Neural progenitor cell (in vitro differentiated cells): ENCODE results near the gene ANKRD7. TPM values are rescaled to one million over a fixed set of nuclear protein-coding genes. Genes with fewer than 3 reads are reported as not detected.

Source experiments
- DNase-seq: peaks from one replicate; pipeline ENCODE4 v3.0.0-alpha.2; 2016; ENCODE audit warnings: low spot score
- H2AFZ ChIP-seq: fragments of 200-600 bp; sonication (generic); replicated peaks from 2 replicates; pipeline ENCODE4 v1.6.1; 2016; ENCODE audit warnings: antibody characterized with exemption
- H3F3A ChIP-seq: fragments of 200-600 bp; sonication (generic); 2 replicates; pipeline ENCODE4 v1.6.1; 2016; ENCODE audit warnings: antibody characterized with exemption, low read depth
- H3K27ac ChIP-seq: fragments of 200-600 bp; sonication (generic); 2 replicates; pipeline ENCODE4 v1.5.1; 2016; ENCODE audit warnings: mild to moderate bottlenecking
- H3K27me3 ChIP-seq: fragments of 200-600 bp; sonication (generic); 2 replicates; pipeline ENCODE4 v1.6.1; 2016; ENCODE audit warnings: mild to moderate bottlenecking, moderate library complexity
- H3K36me3 ChIP-seq: fragments of 200-600 bp; sonication (generic); 2 replicates; pipeline ENCODE4 v1.5.1; 2016
- H3K4me1 ChIP-seq: fragments of 200-600 bp; sonication (generic); 2 replicates; pipeline ENCODE4 v1.6.1; 2016; ENCODE audit warnings: mixed run types
- H3K4me2 ChIP-seq: fragments of 200-600 bp; sonication (generic); 2 replicates; pipeline ENCODE4 v1.6.1; 2016
- H3K4me3 ChIP-seq: fragments of 200-600 bp; sonication (generic); 2 replicates; pipeline ENCODE4 v1.5.1; 2016
- H3K79me2 ChIP-seq: fragments of 200-600 bp; sonication (generic); 2 replicates; pipeline ENCODE4 v1.6.1; 2016; ENCODE audit warnings: low read depth
- H3K9ac ChIP-seq: fragments of 200-600 bp; sonication (generic); 2 replicates; pipeline ENCODE4 v1.6.1; 2016
- H3K9me3 ChIP-seq: fragments of 200-600 bp; sonication (generic); 2 replicates; pipeline ENCODE4 v1.5.1; 2016; ENCODE audit warnings: low read depth
- H4K20me1 ChIP-seq: fragments of 200-600 bp; sonication (generic); 2 replicates; pipeline ENCODE4 v1.6.1; 2016; ENCODE audit warnings: low read depth
- H3K27ac Mint-ChIP-seq: 3 replicates; pipeline ENCODE4 v1.8.0; 2021; ENCODE audit warnings: mixed read lengths
- H3K27me3 Mint-ChIP-seq: 2 replicates; pipeline ENCODE4 v1.8.0; 2022; ENCODE audit warnings: low read depth, mild to moderate bottlenecking, inconsistent platforms, moderate library complexity, mixed read lengths; ENCODE audit not compliant: insufficient read depth
- H3K36me3 Mint-ChIP-seq: 3 replicates; pipeline ENCODE4 v1.8.0; 2021; ENCODE audit warnings: mixed read lengths
- H3K4me1 Mint-ChIP-seq: 3 replicates; pipeline ENCODE4 v1.8.0; 2021; ENCODE audit warnings: mixed read lengths
- H3K4me3 Mint-ChIP-seq: 3 replicates; pipeline ENCODE4 v1.8.0; 2021; ENCODE audit warnings: mild to moderate bottlenecking, moderate library complexity, mixed read lengths
- H3K9me3 Mint-ChIP-seq: 3 replicates; pipeline ENCODE4 v1.8.0; 2020; ENCODE audit warnings: mixed read lengths
- EZH2 ChIP-seq: fragments of 200-600 bp; sonication (generic); IDR thresholded peaks from 2 replicates; pipeline ENCODE4 v1.6.1; 2017; ENCODE audit warnings: antibody characterized with exemption, mild to moderate bottlenecking, moderate library complexity
- EZH2phosphoT487 ChIP-seq: fragments of 200-600 bp; sonication (generic); IDR thresholded peaks from 2 replicates; pipeline ENCODE4 v1.6.1; 2017; ENCODE audit warnings: antibody characterized with exemption
- total RNA-seq: library from RNA; depleted of rRNA; stranded (reverse); fragments of >200 nt; gene quantifications from 2 replicates; pipeline ENCODE4 v1.2.3, GENCODE V29; 2015; ENCODE audit warnings: low replicate concordance
- TF ChIP-seq, protein P1 (sequence below): fragments of 200-600 bp; sonication (generic); IDR thresholded peaks from 2 replicates; pipeline ENCODE4 v1.5.1; 2017; ENCODE audit warnings: antibody characterized with exemption, mild to moderate bottlenecking

Gene ANKRD7
- total RNA-seq, 1 donor from 2014 or later: not detected

DNA sequence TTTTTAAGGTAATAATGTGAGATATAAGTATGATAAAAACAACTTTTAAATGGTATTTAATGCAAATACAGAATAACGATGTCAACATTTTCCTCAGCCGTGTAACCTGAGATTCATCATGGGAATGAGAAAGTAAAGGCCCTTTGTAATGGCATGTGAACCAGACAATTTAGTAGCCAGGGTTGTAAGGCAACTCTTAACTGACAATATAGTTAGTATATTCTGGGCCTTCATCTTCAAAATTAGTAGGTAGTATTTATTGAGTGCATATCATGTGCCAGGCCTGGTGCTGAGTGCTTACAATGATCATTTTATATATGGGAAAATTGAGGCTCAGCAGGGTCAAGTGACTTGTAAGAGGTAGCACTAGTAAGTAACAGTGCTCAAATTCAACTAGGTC, 29.9 kb upstream of the ANKRD7 start:
- Mint-ChIP-seq H3K36me3 (peaks cover 10% of the 10 kb centered on the region), H3K4me1 (no peaks in the 10 kb centered on the region), H3K4me3 (no peak overlapping the region), H3K27ac (no peak overlapping the region), H3K9me3 (no peaks in the 10 kb centered on the region), H3K27me3 (no peaks in the 10 kb centered on the region)
- Histone ChIP-seq H3K27me3 (no peaks in the 10 kb centered on the region), H3K27ac (peak overlapping the region; percentile 41), H3K4me2 (no peak overlapping the region), H3K9me3 (no peaks in the 10 kb centered on the region), H3K4me3 (no peak overlapping the region), H3K36me3 (peaks cover 13% of the 10 kb centered on the region), H3K79me2 (peaks cover 5% of the 10 kb centered on the region), H3K9ac (no peak overlapping the region), H3F3A (peaks cover 20% of the 10 kb centered on the region), H2AFZ (no peak overlapping the region), H3K4me1 (no peaks in the 10 kb centered on the region), H4K20me1 (peaks cover 8% of the 10 kb centered on the region)
- TF ChIP-seq, protein P1, sequence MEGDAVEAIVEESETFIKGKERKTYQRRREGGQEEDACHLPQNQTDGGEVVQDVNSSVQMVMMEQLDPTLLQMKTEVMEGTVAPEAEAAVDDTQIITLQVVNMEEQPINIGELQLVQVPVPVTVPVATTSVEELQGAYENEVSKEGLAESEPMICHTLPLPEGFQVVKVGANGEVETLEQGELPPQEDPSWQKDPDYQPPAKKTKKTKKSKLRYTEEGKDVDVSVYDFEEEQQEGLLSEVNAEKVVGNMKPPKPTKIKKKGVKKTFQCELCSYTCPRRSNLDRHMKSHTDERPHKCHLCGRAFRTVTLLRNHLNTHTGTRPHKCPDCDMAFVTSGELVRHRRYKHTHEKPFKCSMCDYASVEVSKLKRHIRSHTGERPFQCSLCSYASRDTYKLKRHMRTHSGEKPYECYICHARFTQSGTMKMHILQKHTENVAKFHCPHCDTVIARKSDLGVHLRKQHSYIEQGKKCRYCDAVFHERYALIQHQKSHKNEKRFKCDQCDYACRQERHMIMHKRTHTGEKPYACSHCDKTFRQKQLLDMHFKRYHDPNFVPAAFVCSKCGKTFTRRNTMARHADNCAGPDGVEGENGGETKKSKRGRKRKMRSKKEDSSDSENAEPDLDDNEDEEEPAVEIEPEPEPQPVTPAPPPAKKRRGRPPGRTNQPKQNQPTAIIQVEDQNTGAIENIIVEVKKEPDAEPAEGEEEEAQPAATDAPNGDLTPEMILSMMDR: no peak
- no peak for TF ChIP-seq EZH2phosphoT487
- no peak for TF ChIP-seq EZH2
- no peak for DNase-seq

DNA sequence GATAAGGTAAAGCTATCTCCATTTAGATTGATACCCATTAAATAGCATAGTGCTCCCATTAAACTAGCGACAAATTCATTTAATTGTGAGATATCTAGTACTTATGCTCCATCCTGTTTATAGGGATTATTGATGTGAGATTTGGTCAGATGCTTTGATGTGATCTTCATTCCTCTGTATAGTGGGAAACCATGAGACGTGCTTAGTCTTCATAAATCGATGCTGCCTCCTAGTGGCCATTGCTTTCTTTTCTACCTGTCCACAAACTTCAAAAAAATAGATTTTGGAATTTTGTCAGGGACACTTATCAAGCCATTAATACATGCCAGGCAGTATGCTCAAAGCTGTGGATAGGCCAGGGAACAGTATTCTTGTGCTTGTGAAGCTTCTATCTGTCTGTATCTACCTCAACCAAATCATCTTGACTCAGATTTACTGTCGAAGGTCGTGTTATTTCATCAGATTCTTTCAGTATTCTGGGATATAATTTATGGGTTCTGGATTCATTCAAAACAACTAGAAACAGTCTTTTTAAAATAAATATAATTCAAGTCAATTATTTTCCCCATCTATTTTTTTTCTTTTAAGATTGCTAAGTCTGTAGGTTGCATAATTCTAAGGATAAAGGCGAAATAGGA, 28.5 kb upstream of the ANKRD7 start:
- no peak for TF ChIP-seq EZH2phosphoT487
- TF ChIP-seq, protein P1: peak; percentile 79
- Mint-ChIP-seq H3K27me3 (no peaks in the 10 kb centered on the region), H3K4me3 (no peak overlapping the region), H3K27ac (no peak overlapping the region), H3K9me3 (no peaks in the 10 kb centered on the region), H3K4me1 (no peaks in the 10 kb centered on the region), H3K36me3 (peaks cover 7% of the 10 kb centered on the region)
- Histone ChIP-seq H3K9me3 (no peaks in the 10 kb centered on the region), H3K4me3 (no peak overlapping the region), H4K20me1 (peaks cover 8% of the 10 kb centered on the region), H3K27me3 (no peaks in the 10 kb centered on the region), H2AFZ (no peak overlapping the region), H3K4me2 (no peak overlapping the region), H3K36me3 (peaks cover 7% of the 10 kb centered on the region), H3K9ac (no peak overlapping the region), H3K79me2 (no peaks in the 10 kb centered on the region), H3K27ac (no peak overlapping the region), H3F3A (peaks cover 20% of the 10 kb centered on the region), H3K4me1 (no peaks in the 10 kb centered on the region)
- peak; percentile 79 for DNase-seq

DNA sequence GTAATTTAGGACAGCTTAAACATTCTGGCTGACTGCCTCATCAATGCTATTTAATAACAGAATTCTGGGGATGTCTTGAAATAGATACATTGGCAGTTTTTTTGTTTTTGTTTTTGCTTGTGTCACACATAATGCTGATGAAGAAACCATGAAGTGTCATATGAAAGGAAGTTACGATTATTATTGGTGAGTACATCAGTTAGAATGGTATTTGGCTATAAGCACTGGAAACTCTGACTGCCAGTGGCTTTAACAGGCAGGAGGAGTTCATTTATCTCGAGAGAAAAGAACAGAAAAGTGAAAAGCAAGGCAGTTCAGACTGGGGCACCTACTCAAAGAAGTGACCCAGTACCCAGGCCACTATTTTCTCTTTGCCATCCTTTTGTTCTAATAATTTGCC, 22.4 kb upstream of the ANKRD7 start:
- H3F3A ChIP-seq: no peaks in the 10 kb centered on the region

More for the DNA sequence above, 22.4 kb upstream of the ANKRD7 start:
- no peaks in the 10 kb centered on the region for H3K9me3 ChIP-seq
- no peak for TF ChIP-seq EZH2phosphoT487
- TF ChIP-seq, protein P1: no peak
- no peak for TF ChIP-seq EZH2
- H3K36me3 ChIP-seq: no peaks in the 10 kb centered on the region
- H3K4me3 ChIP-seq: no peak overlapping the region
- H3K9me3 Mint-ChIP-seq: no peaks in the 10 kb centered on the region
- H3K27me3 Mint-ChIP-seq: no peaks in the 10 kb centered on the region
- no peak for DNase-seq
- H2AFZ ChIP-seq: no peak overlapping the region
- H3K79me2 ChIP-seq: no peaks in the 10 kb centered on the region
- H3K9ac ChIP-seq: no peak overlapping the region
- H3K36me3 Mint-ChIP-seq: no peaks in the 10 kb centered on the region
- no peaks in the 10 kb centered on the region for H3K4me1 Mint-ChIP-seq
- H3K4me3 Mint-ChIP-seq: no peak overlapping the region
- no peak overlapping the region for H3K27ac ChIP-seq
- H3K4me1 ChIP-seq: no peaks in the 10 kb centered on the region
- H3K27me3 ChIP-seq: no peaks in the 10 kb centered on the region
- H3K4me2 ChIP-seq: no peak overlapping the region
- H4K20me1 ChIP-seq: no peaks in the 10 kb centered on the region
- H3K27ac Mint-ChIP-seq: no peak overlapping the region
